ENCODE data around the gene UBLCP1.

UBLCP1 gene

GRCh38 chr5:159216454-159216853 is 46.6 kb upstream of the UBLCP1 start:
- Histone ChIP-seq H3F3A (ENCODE audit: control insufficient read depth, insufficient read depth) (no peaks in the 10 kb centered on the region), H3K4me2 (ENCODE audit: low read length) (no peak overlapping the region), H3K9me3 (ENCODE audit: control insufficient read depth, insufficient read depth, low read length) (no peaks in the 10 kb centered on the region), H4K20me1 (ENCODE audit: control insufficient read depth, insufficient read depth, low read depth, low read length) (no peaks in the 10 kb centered on the region), H3K4me3 (ENCODE audit: low read length) (no peak overlapping the region), H3K36me3 (ENCODE audit: control insufficient read depth, low read length) (no peaks in the 10 kb centered on the region), H3K79me2 (ENCODE audit: control insufficient read depth, low read length) (no peaks in the 10 kb centered on the region), H3K27me3 (ENCODE audit: control insufficient read depth, low read length) (no peaks in the 10 kb centered on the region), H3K27ac (ENCODE audit: low read depth, low read length) (no peak overlapping the region), H3K4me1 (ENCODE audit: control insufficient read depth, low read length) (peaks cover 7% of the 10 kb centered on the region), H3K9me2 (replicated peaks; ENCODE audit: control insufficient read depth, low read length) (no peaks in the 10 kb centered on the region)
- TF ChIP-seq CTCF (IDR thresholded peaks at IDR 0.05; ENCODE audit: low read depth, low read length, poor library complexity, severe bottlenecking) (no peak), EZH2phosphoT487 (IDR thresholded peaks at IDR 0.05; ENCODE audit: borderline replicate concordance, low read length) (no peak)

DNA sequence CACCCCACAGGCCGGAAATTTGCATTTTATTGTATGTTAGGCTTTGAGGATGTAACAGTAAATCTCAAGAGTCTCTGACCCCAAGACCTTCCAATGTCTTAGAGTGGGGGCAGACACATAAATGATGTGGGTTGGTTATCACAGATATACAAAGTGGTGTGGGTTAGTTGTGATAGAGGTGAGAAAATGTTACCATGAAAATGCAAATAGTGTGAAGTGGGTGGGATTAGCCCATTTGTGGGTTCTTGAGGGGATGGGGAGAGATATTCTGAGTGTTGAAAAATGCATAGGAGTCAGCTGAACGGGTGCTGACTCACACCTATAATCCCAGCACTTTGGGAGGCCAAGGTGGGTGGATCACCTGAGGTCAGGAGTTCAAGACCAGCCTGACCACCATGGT is 45.9 kb upstream of the UBLCP1 start:
- no peak overlapping the region for H3K4me3 ChIP-seq (ENCODE audit: low read length)
- no peaks in the 10 kb centered on the region for H3K36me3 ChIP-seq (ENCODE audit: control insufficient read depth, low read length)
- H3K9me2 ChIP-seq (replicated peaks; ENCODE audit: control insufficient read depth, low read length), result no peaks in the 10 kb centered on the region
- H3K27me3 ChIP-seq (ENCODE audit: control insufficient read depth, low read length), result no peaks in the 10 kb centered on the region
- H3K4me2 ChIP-seq (ENCODE audit: low read length), result no peak overlapping the region
- H3K4me1 ChIP-seq (ENCODE audit: control insufficient read depth, low read length), result no peaks in the 10 kb centered on the region
- no peaks in the 10 kb centered on the region for H3F3A ChIP-seq (ENCODE audit: control insufficient read depth, insufficient read depth)
- no peaks in the 10 kb centered on the region for H3K79me2 ChIP-seq (ENCODE audit: control insufficient read depth, low read length)
- H3K9me3 ChIP-seq (ENCODE audit: control insufficient read depth, insufficient read depth, low read length), result no peaks in the 10 kb centered on the region
- H4K20me1 ChIP-seq (ENCODE audit: control insufficient read depth, insufficient read depth, low read depth, low read length), result no peaks in the 10 kb centered on the region
- H3K27ac ChIP-seq (ENCODE audit: low read depth, low read length), result no peak overlapping the region
- TF ChIP-seq EZH2phosphoT487 (IDR thresholded peaks at IDR 0.05; ENCODE audit: borderline replicate concordance, low read length) (no peak), CTCF (IDR thresholded peaks at IDR 0.05; ENCODE audit: low read depth, low read length, poor library complexity, severe bottlenecking) (no peak)

- Histone ChIP-seq H3K27me3 (ENCODE audit: control insufficient read depth, low read length) (no peaks in the 10 kb centered on the region), H3K4me1 (ENCODE audit: control insufficient read depth, low read length) (no peaks in the 10 kb centered on the region), H4K20me1 (ENCODE audit: control insufficient read depth, insufficient read depth, low read depth, low read length) (no peaks in the 10 kb centered on the region), H3K9me3 (ENCODE audit: control insufficient read depth, insufficient read depth, low read length) (no peaks in the 10 kb centered on the region), H3K4me3 (ENCODE audit: low read length) (no peak overlapping the region), H3F3A (ENCODE audit: control insufficient read depth, insufficient read depth) (no peaks in the 10 kb centered on the region), H3K9me2 (replicated peaks; ENCODE audit: control insufficient read depth, low read length) (no peaks in the 10 kb centered on the region), H3K36me3 (ENCODE audit: control insufficient read depth, low read length) (no peaks in the 10 kb centered on the region), H3K27ac (ENCODE audit: low read depth, low read length) (no peak overlapping the region), H3K4me2 (ENCODE audit: low read length) (no peak overlapping the region), H3K79me2 (ENCODE audit: control insufficient read depth, low read length) (no peaks in the 10 kb centered on the region)
- TF ChIP-seq EZH2phosphoT487 (IDR thresholded peaks at IDR 0.05; ENCODE audit: borderline replicate concordance, low read length), result no peak
- no peak for TF ChIP-seq CTCF (IDR thresholded peaks at IDR 0.05; ENCODE audit: low read depth, low read length, poor library complexity, severe bottlenecking)
Observed at GRCh38 chr5:159218595-159219023, 44.5 kb upstream of the UBLCP1 start.

DNA sequence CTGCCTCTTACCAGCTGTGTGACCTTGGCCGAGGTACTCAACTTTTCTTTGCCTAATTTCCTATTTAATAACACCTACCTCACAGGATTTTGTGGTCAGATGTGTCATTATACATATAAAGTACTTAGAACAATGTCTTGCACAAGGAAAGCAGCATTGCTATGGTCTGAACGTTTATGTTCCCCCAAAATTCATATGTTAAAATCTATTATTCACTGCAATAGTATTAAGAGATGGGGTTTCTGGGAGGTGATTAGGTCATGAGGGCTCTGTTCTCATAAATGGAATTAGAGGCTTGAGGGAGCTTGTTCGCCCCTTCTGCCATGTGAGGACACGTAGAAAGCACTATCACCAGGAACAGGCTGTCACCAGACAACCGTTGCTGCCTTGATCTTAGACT is 42.9 kb upstream of the UBLCP1 start:
- Histone ChIP-seq H3K79me2 (ENCODE audit: control insufficient read depth, low read length) (no peaks in the 10 kb centered on the region), H3K36me3 (ENCODE audit: control insufficient read depth, low read length) (no peaks in the 10 kb centered on the region), H3K4me2 (ENCODE audit: low read length) (no peak overlapping the region), H3K27me3 (ENCODE audit: control insufficient read depth, low read length) (no peaks in the 10 kb centered on the region), H4K20me1 (ENCODE audit: control insufficient read depth, insufficient read depth, low read depth, low read length) (no peaks in the 10 kb centered on the region), H3F3A (ENCODE audit: control insufficient read depth, insufficient read depth) (no peaks in the 10 kb centered on the region), H3K27ac (ENCODE audit: low read depth, low read length) (no peak overlapping the region), H3K4me1 (ENCODE audit: control insufficient read depth, low read length) (no peaks in the 10 kb centered on the region), H3K4me3 (ENCODE audit: low read length) (no peak overlapping the region), H3K9me2 (replicated peaks; ENCODE audit: control insufficient read depth, low read length) (no peaks in the 10 kb centered on the region), H3K9me3 (ENCODE audit: control insufficient read depth, insufficient read depth, low read length) (no peaks in the 10 kb centered on the region)
- TF ChIP-seq EZH2phosphoT487 (IDR thresholded peaks at IDR 0.05; ENCODE audit: borderline replicate concordance, low read length) (no peak), CTCF (IDR thresholded peaks at IDR 0.05; ENCODE audit: low read depth, low read length, poor library complexity, severe bottlenecking) (no peak)

Data from DOHH2 (cell line).